Glutamatergic neuron (in vitro differentiated cells): Measurements from ENCODE around the gene ENPP3. TPM values are rescaled to one million over a fixed set of nuclear protein-coding genes. Genes with fewer than 3 reads are reported as not detected.

Source experiments
- DNase-seq: peaks from one replicate; pipeline ENCODE4 v3.0.0; 2022
- H3K27ac Mint-ChIP-seq: one replicate; pipeline ENCODE4 v1.8.0; 2020; ENCODE audit warnings: mild to moderate bottlenecking, mixed read lengths, inconsistent platforms; ENCODE audit not compliant: unreplicated experiment
- H3K27me3 Mint-ChIP-seq: one replicate; pipeline ENCODE4 v1.8.0; 2020; ENCODE audit warnings: mild to moderate bottlenecking, moderate library complexity, mixed read lengths, inconsistent platforms; ENCODE audit not compliant: unreplicated experiment
- H3K36me3 Mint-ChIP-seq: one replicate; pipeline ENCODE4 v1.8.0; 2020; ENCODE audit warnings: mild to moderate bottlenecking, mixed read lengths, inconsistent platforms; ENCODE audit not compliant: unreplicated experiment
- H3K4me1 Mint-ChIP-seq: one replicate; pipeline ENCODE4 v1.8.0; 2020; ENCODE audit warnings: mild to moderate bottlenecking, low read depth, mixed read lengths, inconsistent platforms; ENCODE audit not compliant: unreplicated experiment
- H3K4me3 Mint-ChIP-seq: one replicate; pipeline ENCODE4 v1.8.0; 2020; ENCODE audit warnings: mild to moderate bottlenecking, mixed read lengths, inconsistent platforms; ENCODE audit not compliant: unreplicated experiment
- H3K9me3 Mint-ChIP-seq: one replicate; pipeline ENCODE4 v1.8.0; 2020; ENCODE audit warnings: mild to moderate bottlenecking, moderate library complexity, mixed read lengths, inconsistent platforms; ENCODE audit not compliant: unreplicated experiment
- CTCF ChIP-seq: fragments of 200-600 bp; sonication (generic); IDR thresholded peaks from one replicate; pipeline ENCODE4 v1.5.0; 2021; ENCODE audit not compliant: partially characterized antibody, unreplicated experiment
- total RNA-seq: library from RNA; stranded (reverse); fragmentation: NEBNext Ultra II Directional; extraction: Animal tissue kit (Norgen Biotek cat#: 25700); gene quantifications from one replicate; pipeline ENCODE4 v1.2.1, GENCODE V29; 2021; ENCODE audit not compliant: unreplicated experiment

Gene ENPP3
- total RNA-seq, 1 donor from 2014 or later: not detected

GRCh38 chr6:131754715-131755567 is 117.8 kb downstream of the ENPP3 start:
- H3K36me3 Mint-ChIP-seq: no peaks in the 10 kb centered on the region
- no peak overlapping the region for H3K27ac Mint-ChIP-seq
- no peaks in the 10 kb centered on the region for H3K27me3 Mint-ChIP-seq
- no peaks in the 10 kb centered on the region for H3K4me1 Mint-ChIP-seq
- DNase-seq: no peak
- no peak overlapping the region for H3K4me3 Mint-ChIP-seq
- no peak for TF ChIP-seq CTCF
- no peaks in the 10 kb centered on the region for H3K9me3 Mint-ChIP-seq

- Mint-ChIP-seq H3K9me3 (no peaks in the 10 kb centered on the region), H3K27me3 (no peaks in the 10 kb centered on the region), H3K4me1 (no peaks in the 10 kb centered on the region), H3K27ac (no peak overlapping the region), H3K4me3 (no peak overlapping the region), H3K36me3 (no peaks in the 10 kb centered on the region)
- DNase-seq: no peak
- TF ChIP-seq CTCF: no peak
Measured at GRCh38 chr6:131755597-131755996, 118.5 kb downstream of the ENPP3 start.

- H3K27ac Mint-ChIP-seq: no peak overlapping the region
- H3K9me3 Mint-ChIP-seq: no peaks in the 10 kb centered on the region
- H3K27me3 Mint-ChIP-seq: no peaks in the 10 kb centered on the region
- no peak overlapping the region for H3K4me3 Mint-ChIP-seq
- no peak for DNase-seq
- H3K4me1 Mint-ChIP-seq: no peaks in the 10 kb centered on the region
- no peak for TF ChIP-seq CTCF
- H3K36me3 Mint-ChIP-seq: no peaks in the 10 kb centered on the region
Measured at GRCh38 chr6:131756039-131756438, 118.9 kb downstream of the ENPP3 start.

GRCh38 chr6:131758920-131759319 is 121.8 kb downstream of the ENPP3 start:
- Mint-ChIP-seq H3K4me3 (no peak overlapping the region), H3K27me3 (no peaks in the 10 kb centered on the region)

More at GRCh38 chr6:131758920-131759319, 121.8 kb downstream of the ENPP3 start:
- no peaks in the 10 kb centered on the region for H3K9me3 Mint-ChIP-seq
- no peak for TF ChIP-seq CTCF
- H3K36me3 Mint-ChIP-seq: no peaks in the 10 kb centered on the region
- H3K4me1 Mint-ChIP-seq: no peaks in the 10 kb centered on the region
- no peak for DNase-seq
- no peak overlapping the region for H3K27ac Mint-ChIP-seq
